GM20000 (cell line): ENCODE data around the gene NAP1L3.

Source experiments
- DNase-seq: peaks from one replicate; pipeline ENCODE4 v3.0.0; 2012; ENCODE audit warnings: low spot score
- TF ChIP-seq, protein P1 (sequence below): IDR thresholded peaks from 2 replicates; pipeline ENCODE4 v1.5.1; 2012; ENCODE audit warnings: mild to moderate bottlenecking, control low read depth; ENCODE audit errors: extremely low read depth, missing control alignments

NAP1L3 gene

DNA sequence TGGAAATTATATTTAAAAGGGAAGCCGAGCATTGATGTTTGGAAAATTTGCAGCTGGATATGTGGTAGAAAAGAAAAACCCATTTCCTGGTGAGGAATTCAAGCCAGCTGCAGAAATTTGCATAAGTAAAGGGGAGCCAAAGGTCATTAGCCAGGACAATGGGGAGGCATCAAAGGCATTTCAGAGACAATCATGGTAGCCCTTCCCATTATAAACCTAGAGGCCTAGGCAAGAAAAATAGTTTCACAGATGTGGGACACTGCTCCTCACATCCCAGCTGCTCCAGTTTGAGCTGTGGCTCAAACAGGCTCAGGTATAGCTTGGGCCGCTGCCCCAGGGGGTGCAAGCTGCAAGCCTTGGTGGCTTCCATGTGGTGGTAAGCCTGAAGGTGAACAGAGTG lies 35.8 kb downstream of the NAP1L3 start:
- TF ChIP-seq, protein P1, sequence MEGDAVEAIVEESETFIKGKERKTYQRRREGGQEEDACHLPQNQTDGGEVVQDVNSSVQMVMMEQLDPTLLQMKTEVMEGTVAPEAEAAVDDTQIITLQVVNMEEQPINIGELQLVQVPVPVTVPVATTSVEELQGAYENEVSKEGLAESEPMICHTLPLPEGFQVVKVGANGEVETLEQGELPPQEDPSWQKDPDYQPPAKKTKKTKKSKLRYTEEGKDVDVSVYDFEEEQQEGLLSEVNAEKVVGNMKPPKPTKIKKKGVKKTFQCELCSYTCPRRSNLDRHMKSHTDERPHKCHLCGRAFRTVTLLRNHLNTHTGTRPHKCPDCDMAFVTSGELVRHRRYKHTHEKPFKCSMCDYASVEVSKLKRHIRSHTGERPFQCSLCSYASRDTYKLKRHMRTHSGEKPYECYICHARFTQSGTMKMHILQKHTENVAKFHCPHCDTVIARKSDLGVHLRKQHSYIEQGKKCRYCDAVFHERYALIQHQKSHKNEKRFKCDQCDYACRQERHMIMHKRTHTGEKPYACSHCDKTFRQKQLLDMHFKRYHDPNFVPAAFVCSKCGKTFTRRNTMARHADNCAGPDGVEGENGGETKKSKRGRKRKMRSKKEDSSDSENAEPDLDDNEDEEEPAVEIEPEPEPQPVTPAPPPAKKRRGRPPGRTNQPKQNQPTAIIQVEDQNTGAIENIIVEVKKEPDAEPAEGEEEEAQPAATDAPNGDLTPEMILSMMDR = no peak
- no peak for DNase-seq
